OCI-LY7 (cell line): ENCODE data around the gene HPSE. TPM values are rescaled to one million over a fixed set of nuclear protein-coding genes. Genes with fewer than 3 reads are reported as not detected.

Source experiments
- BruUV-seq: library from RNA; stranded (reverse); fragments of 400-500 nt; replicated peaks from 2 replicates; lab custom pipeline; 2021; lab: Mats Ljungman, UMichigan
- CTCF ChIA-PET: fragments of 300-600 bp; sonication (Branson Sonifier 250); formaldehyde crosslinking; loops from one replicate; lab custom pipeline; 2022; ENCODE audit warnings: antibody characterized with exemption; ENCODE audit not compliant: unreplicated experiment; lab: Charles Lee
- POLR2A ChIA-PET: fragments of 300-600 bp; sonication (Branson Sonifier 250); formaldehyde crosslinking; loops from one replicate; lab custom pipeline; 2022; ENCODE audit warnings: antibody characterized with exemption; lab: Charles Lee
- DNase-seq: peaks from one replicate; pipeline ENCODE4 v3.0.0-alpha.2; 2015; ENCODE audit warnings: low spot score
- H2AFZ ChIP-seq: fragments of 200-600 bp; sonication (generic), shearing (Covaris generic); 2 replicates; pipeline ENCODE4 v1.6.1; 2014; ENCODE audit warnings: mild to moderate bottlenecking, antibody characterized with exemption, low read length, moderate library complexity
- H3K27ac ChIP-seq: fragments of 200-600 bp; sonication (generic); 2 replicates; pipeline ENCODE4 v1.5.1; 2014; ENCODE audit warnings: mixed run types, low read depth, mild to moderate bottlenecking, moderate library complexity, low read length, inconsistent platforms; ENCODE audit not compliant: poor library complexity, severe bottlenecking
- H3K36me3 ChIP-seq: fragments of 200-600 bp; sonication (generic); 2 replicates; pipeline ENCODE4 v1.6.1; 2014; ENCODE audit warnings: mild to moderate bottlenecking, antibody characterized with exemption, low read length, moderate library complexity, mixed read lengths; ENCODE audit not compliant: insufficient read depth
- H3K4me1 ChIP-seq: fragments of 200-600 bp; sonication (generic); 2 replicates; pipeline ENCODE4 v1.5.1; 2014; ENCODE audit warnings: mild to moderate bottlenecking, low read length; ENCODE audit not compliant: insufficient read depth, poor library complexity, severe bottlenecking
- H3K4me2 ChIP-seq: fragments of 200-600 bp; sonication (generic); 2 replicates; pipeline ENCODE4 v1.6.1; 2014; ENCODE audit warnings: mild to moderate bottlenecking, low read length
- H3K4me3 ChIP-seq: fragments of 200-600 bp; sonication (generic); 2 replicates; pipeline ENCODE4 v1.5.1; 2014; ENCODE audit warnings: mild to moderate bottlenecking, low read depth, low read length; ENCODE audit not compliant: poor library complexity, severe bottlenecking
- H3K79me2 ChIP-seq: fragments of 200-600 bp; sonication (generic); 2 replicates; pipeline ENCODE4 v1.6.1; 2016; ENCODE audit warnings: low read depth, mild to moderate bottlenecking, low read length, moderate library complexity, mixed read lengths; ENCODE audit not compliant: insufficient read depth
- H3K9me2 ChIP-seq: fragments of 200-600 bp; sonication (generic); 2 replicates; pipeline ENCODE4 v1.6.1; 2016; ENCODE audit warnings: mild to moderate bottlenecking, low read length, mixed read lengths; ENCODE audit not compliant: insufficient read depth
- H3K9me3 ChIP-seq: fragments of 200-600 bp; sonication (generic); 2 replicates; pipeline ENCODE4 v1.6.1; 2014; ENCODE audit warnings: mild to moderate bottlenecking, mixed run types, low read length, mixed read lengths
- H4K20me1 ChIP-seq: fragments of 200-600 bp; sonication (generic); 2 replicates; pipeline ENCODE4 v1.6.1; 2014; ENCODE audit warnings: mild to moderate bottlenecking, antibody characterized with exemption, low read length, moderate library complexity, mixed read lengths; ENCODE audit not compliant: insufficient read depth
- CTCF ChIP-seq: fragments of 200-600 bp; sonication (generic); conservative IDR thresholded peaks from 2 replicates; pipeline ENCODE4 v1.5.1; 2014; ENCODE audit warnings: mild to moderate bottlenecking, antibody characterized with exemption, low read length, moderate library complexity, mixed read lengths
- EZH2phosphoT487 ChIP-seq: fragments of 200-600 bp; sonication (generic); IDR thresholded peaks from 2 replicates; pipeline ENCODE4 v1.6.1; 2018; ENCODE audit warnings: low read depth, borderline replicate concordance, mild to moderate bottlenecking, mixed run types, antibody characterized with exemption, low read length, moderate library complexity, mixed read lengths
- intact Hi-C: fragments of 100-400 bp; cut with micrococcal nuclease; formaldehyde crosslinking; loops from one replicate; pipeline ENCODE4 v1.10.0; 2022; ENCODE audit not compliant: unreplicated experiment
- total RNA-seq, 2 experiments: library from RNA; depleted of rRNA in 1 of 2; stranded (reverse); fragments of >200 nt in 1 of 2; shearing (Covaris generic) in 1 of 2; gene quantifications; 2 replicates each; pipeline ENCODE4 v1.2.3, GENCODE V29; 2014 to 2022

The HPSE gene
- total RNA-seq, 2 experiments from 2014 or later, result 2.4 to 3.1 TPM

DNA sequence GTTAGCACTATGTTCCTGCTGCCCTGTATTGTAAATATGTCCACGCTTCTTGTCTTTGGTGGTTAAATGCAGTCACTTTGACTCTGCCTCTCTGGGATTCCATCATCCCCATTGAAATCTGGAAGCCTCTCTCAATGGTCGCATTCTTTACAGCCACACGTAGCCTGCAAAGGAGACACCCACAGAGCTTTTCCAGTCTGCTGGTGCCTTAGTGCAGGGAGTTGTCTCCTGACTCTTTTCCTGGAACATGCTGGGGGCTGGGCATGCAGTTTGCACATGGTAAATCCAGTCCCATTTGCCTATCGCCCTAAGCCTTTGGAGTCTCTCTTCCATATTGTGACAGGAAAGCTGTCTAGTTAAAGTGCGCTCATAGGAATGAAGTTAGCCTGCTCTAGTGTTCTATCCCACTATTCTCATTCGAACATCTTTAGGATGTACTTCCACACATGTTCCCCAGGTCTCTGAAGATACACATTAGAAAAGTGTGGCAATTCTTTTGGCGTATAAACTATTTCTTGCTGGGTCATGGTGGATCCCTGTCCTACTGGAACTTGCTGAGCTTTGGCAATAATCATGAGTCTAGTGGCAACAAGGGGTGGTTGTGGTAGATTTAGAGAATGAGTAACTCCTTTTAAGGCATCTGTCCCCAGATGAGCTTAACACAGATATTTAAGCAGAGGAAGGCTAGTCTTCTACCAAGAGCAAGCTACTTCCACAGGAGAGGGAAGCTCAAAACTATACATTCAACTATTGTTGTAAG lies 83.8 kb downstream of the HPSE start:
- Histone ChIP-seq H2AFZ (no peak overlapping the region), H3K4me1 (peaks cover 26% of the 10 kb centered on the region), H3K9me2 (no peaks in the 10 kb centered on the region), H3K9me3 (no peaks in the 10 kb centered on the region), H3K4me3 (no peak overlapping the region), H3K79me2 (no peaks in the 10 kb centered on the region), H3K36me3 (no peaks in the 10 kb centered on the region; the same call in 1 of the 2 replicates), H3K27ac (no peak overlapping the region), H4K20me1 (no peaks in the 10 kb centered on the region), H3K4me2 (no peak overlapping the region)
- intact Hi-C loops, result no loop called here
- CTCF ChIA-PET, result interaction anchor here (0.5 to 1.0 kb wide), 2 partner anchors 9 to 453 kb away, joined by 3 to 6 read pairs; no protein-coding TSS in a partner anchor
- no TSS peak for BruUV-seq
- DNase-seq, result no peak
- TF ChIP-seq EZH2phosphoT487 (no peak), CTCF (no peak)
- POLR2A ChIA-PET, result interaction anchor here (0.8 to 1.5 kb wide), 8 partner anchors 9 to 175 kb away, joined by 3 to 6 read pairs (median 4); no protein-coding TSS in a partner anchor

GRCh38 chr4:83248486-83248885 lies 86.2 kb downstream of the HPSE start:
- Histone ChIP-seq H3K4me2 (no peak overlapping the region), H4K20me1 (no peaks in the 10 kb centered on the region), H3K4me1 (peaks cover 13% of the 10 kb centered on the region), H3K36me3 (no peaks in the 10 kb centered on the region; the same call in 1 of the 2 replicates), H3K27ac (no peak overlapping the region), H3K9me2 (no peaks in the 10 kb centered on the region), H3K9me3 (no peaks in the 10 kb centered on the region), H3K4me3 (no peak overlapping the region), H2AFZ (no peak overlapping the region), H3K79me2 (no peaks in the 10 kb centered on the region)
- ChIA-PET POLR2A (interaction anchor here (1.1 kb wide), 1 partner anchor 36 kb away, joined by 3 read pairs; the partner anchor contains the start of gene COQ2), CTCF (no interaction called here)
- no peak for TF ChIP-seq CTCF
- TF ChIP-seq EZH2phosphoT487, result no peak
- intact Hi-C loops, result no loop called here
- DNase-seq, result no peak
- no TSS peak for BruUV-seq
